GM23338 (cell line): Measurements from ENCODE around the gene CTXND2. TPM values are rescaled to one million over a fixed set of nuclear protein-coding genes. Genes with fewer than 3 reads are reported as not detected.

Experiments used
- ATAC-seq: fragments of 200-7000 bp; cut with Tn5 transposase; 3 replicates; pipeline ENCODE4 v1.9.1; 2020
- DNase-seq: peaks from one replicate; pipeline ENCODE4 v3.0.0-alpha.2; 2015; ENCODE audit warnings: low spot score
- H2AFZ ChIP-seq: fragments of 200-600 bp; sonication (generic); 2 replicates; pipeline ENCODE4 v1.8.0; 2016; ENCODE audit warnings: antibody characterized with exemption, mild to moderate bottlenecking, moderate library complexity
- H3F3A ChIP-seq: fragments of 200-600 bp; sonication (generic); replicated peaks from 2 replicates; pipeline ENCODE4 v1.8.0; 2017; ENCODE audit warnings: antibody characterized with exemption, mixed run types, low read depth
- H3K27ac ChIP-seq: fragments of 200-600 bp; sonication (generic); 2 replicates; pipeline ENCODE4 v1.6.1; 2016; ENCODE audit warnings: low read depth
- H3K27me3 ChIP-seq: fragments of 200-600 bp; sonication (generic); 2 replicates; pipeline ENCODE4 v1.8.0; 2016; ENCODE audit warnings: mild to moderate bottlenecking, mixed run types, moderate library complexity; ENCODE audit not compliant: insufficient read depth
- H3K36me3 ChIP-seq: fragments of 200-600 bp; sonication (generic); 2 replicates; pipeline ENCODE4 v1.8.0; 2016; ENCODE audit warnings: mild to moderate bottlenecking; ENCODE audit not compliant: insufficient read depth
- H3K4me1 ChIP-seq: fragments of 200-600 bp; sonication (generic); 2 replicates; pipeline ENCODE4 v1.8.0; 2016; ENCODE audit warnings: mild to moderate bottlenecking, moderate library complexity; ENCODE audit not compliant: insufficient read depth
- H3K4me2 ChIP-seq: fragments of 200-600 bp; sonication (generic); 2 replicates; pipeline ENCODE4 v1.7.1; 2017; ENCODE audit warnings: mixed run types
- H3K4me3 ChIP-seq: fragments of 200-600 bp; sonication (generic); 2 replicates; pipeline ENCODE4 v1.6.1; 2016; ENCODE audit warnings: mixed run types
- H3K79me2 ChIP-seq: fragments of 200-600 bp; sonication (generic); replicated peaks from 2 replicates; pipeline ENCODE4 v1.8.0; 2017; ENCODE audit warnings: mild to moderate bottlenecking; ENCODE audit not compliant: insufficient read depth
- H3K9me2 ChIP-seq: fragments of 200-600 bp; sonication (generic); 2 replicates; pipeline ENCODE4 v1.8.0; 2017; ENCODE audit not compliant: insufficient read depth
- H4K20me1 ChIP-seq: fragments of 200-600 bp; sonication (generic); replicated peaks from 2 replicates; pipeline ENCODE4 v1.8.0; 2017; ENCODE audit warnings: mild to moderate bottlenecking; ENCODE audit not compliant: insufficient read depth
- H3K27ac Mint-ChIP-seq: 2 replicates; pipeline ENCODE4 v1.8.0; 2020; ENCODE audit warnings: inconsistent platforms, mild to moderate bottlenecking, moderate library complexity, mixed read lengths
- H3K27me3 Mint-ChIP-seq: 3 replicates; pipeline ENCODE4 v1.8.0; 2022; ENCODE audit warnings: low read depth, mild to moderate bottlenecking, moderate library complexity, mixed read lengths, inconsistent platforms; ENCODE audit not compliant: insufficient read depth, poor library complexity
- H3K36me3 Mint-ChIP-seq: 3 replicates; pipeline ENCODE4 v1.8.0; 2021; ENCODE audit warnings: low read depth, mild to moderate bottlenecking, inconsistent platforms, moderate library complexity, mixed read lengths
- H3K4me1 Mint-ChIP-seq: 3 replicates; pipeline ENCODE4 v1.8.0; 2020; ENCODE audit warnings: mild to moderate bottlenecking, inconsistent platforms, mixed read lengths
- H3K4me3 Mint-ChIP-seq: 3 replicates; pipeline ENCODE4 v1.8.0; 2021; ENCODE audit warnings: moderate library complexity, mild to moderate bottlenecking, inconsistent platforms, mixed read lengths
- H3K9me3 Mint-ChIP-seq: 3 replicates; pipeline ENCODE4 v1.8.0; 2020; ENCODE audit warnings: moderate library complexity, mild to moderate bottlenecking, inconsistent platforms, mixed read lengths
- CREB1 ChIP-seq: fragments of 250-450 bp; sonication (Bioruptor Pico); IDR thresholded peaks from 2 replicates; pipeline ENCODE4 v1.5.0; 2020; ENCODE audit warnings: low read depth, mild to moderate bottlenecking, moderate library complexity
- EZH2 ChIP-seq: fragments of 200-600 bp; sonication (generic); IDR thresholded peaks from one replicate; pipeline ENCODE4 v1.8.0; 2017; ENCODE audit warnings: antibody characterized with exemption, mild to moderate bottlenecking, low read depth; ENCODE audit not compliant: unreplicated experiment
- EZH2phosphoT487 ChIP-seq: fragments of 200-600 bp; sonication (generic); IDR thresholded peaks from one replicate; pipeline ENCODE4 v1.8.1; 2018; ENCODE audit warnings: antibody characterized with exemption; ENCODE audit not compliant: unreplicated experiment
- NANOG ChIP-seq: IDR thresholded peaks from 2 replicates; pipeline ENCODE4 v1.6.1; 2016; ENCODE audit warnings: antibody characterized with exemption, borderline replicate concordance
- POLR2AphosphoS5 ChIP-seq: IDR thresholded peaks from 2 replicates; pipeline ENCODE4 v1.6.1; 2016; ENCODE audit warnings: antibody characterized with exemption, low read depth
- STAT1 ChIP-seq: IDR thresholded peaks from one replicate; pipeline ENCODE4 v1.6.1; 2016; ENCODE audit warnings: antibody characterized with exemption; ENCODE audit not compliant: unreplicated experiment
- polyA plus RNA-seq: library from polyadenylated mRNA; unstranded; fragments of >200 nt; fragmentation: Nextera tagmentation; extraction: Ambion mirVana; gene quantifications from 2 replicates; pipeline ENCODE4 v1.2.1, GENCODE V29; 2016
- total RNA-seq: library from RNA; depleted of rRNA; stranded (reverse); fragments of >200 nt; shearing (Covaris generic); gene quantifications from 2 replicates; pipeline ENCODE4 v1.2.3, GENCODE V29; 2014
- TF ChIP-seq, protein P1 (sequence below): fragments of 250-450 bp; sonication (Bioruptor Pico); IDR thresholded peaks from 2 replicates; pipeline ENCODE4 v1.5.0; 2020; ENCODE audit warnings: mild to moderate bottlenecking, moderate library complexity
- TF ChIP-seq, protein P2 (sequence below): IDR thresholded peaks from 2 replicates; pipeline ENCODE4 v1.6.1; 2016; ENCODE audit warnings: antibody characterized with exemption

The CTXND2 gene
- total and polyA plus RNA-seq, 2 experiments from 2014 or later, result not detected

DNA sequence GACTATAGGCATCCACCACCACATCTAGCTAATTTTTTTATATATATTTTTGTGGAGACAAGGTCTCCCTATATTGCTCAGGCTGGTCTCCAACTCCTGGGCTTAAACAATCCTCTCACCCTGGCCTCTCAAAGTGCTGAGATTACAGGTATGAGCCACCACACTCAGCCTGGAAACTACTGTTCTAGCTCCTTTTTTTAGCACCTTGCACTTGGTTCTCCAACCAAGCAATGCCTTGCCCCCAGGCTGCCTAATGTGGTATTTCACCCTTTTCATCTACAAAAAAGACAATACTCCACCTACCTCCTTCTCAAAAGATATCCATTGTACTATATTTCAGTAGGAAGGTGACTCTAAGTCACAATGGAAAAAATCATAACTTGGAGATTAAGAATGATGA is 17.3 kb upstream of the CTXND2 start (continued):
- TF ChIP-seq, protein P1, sequence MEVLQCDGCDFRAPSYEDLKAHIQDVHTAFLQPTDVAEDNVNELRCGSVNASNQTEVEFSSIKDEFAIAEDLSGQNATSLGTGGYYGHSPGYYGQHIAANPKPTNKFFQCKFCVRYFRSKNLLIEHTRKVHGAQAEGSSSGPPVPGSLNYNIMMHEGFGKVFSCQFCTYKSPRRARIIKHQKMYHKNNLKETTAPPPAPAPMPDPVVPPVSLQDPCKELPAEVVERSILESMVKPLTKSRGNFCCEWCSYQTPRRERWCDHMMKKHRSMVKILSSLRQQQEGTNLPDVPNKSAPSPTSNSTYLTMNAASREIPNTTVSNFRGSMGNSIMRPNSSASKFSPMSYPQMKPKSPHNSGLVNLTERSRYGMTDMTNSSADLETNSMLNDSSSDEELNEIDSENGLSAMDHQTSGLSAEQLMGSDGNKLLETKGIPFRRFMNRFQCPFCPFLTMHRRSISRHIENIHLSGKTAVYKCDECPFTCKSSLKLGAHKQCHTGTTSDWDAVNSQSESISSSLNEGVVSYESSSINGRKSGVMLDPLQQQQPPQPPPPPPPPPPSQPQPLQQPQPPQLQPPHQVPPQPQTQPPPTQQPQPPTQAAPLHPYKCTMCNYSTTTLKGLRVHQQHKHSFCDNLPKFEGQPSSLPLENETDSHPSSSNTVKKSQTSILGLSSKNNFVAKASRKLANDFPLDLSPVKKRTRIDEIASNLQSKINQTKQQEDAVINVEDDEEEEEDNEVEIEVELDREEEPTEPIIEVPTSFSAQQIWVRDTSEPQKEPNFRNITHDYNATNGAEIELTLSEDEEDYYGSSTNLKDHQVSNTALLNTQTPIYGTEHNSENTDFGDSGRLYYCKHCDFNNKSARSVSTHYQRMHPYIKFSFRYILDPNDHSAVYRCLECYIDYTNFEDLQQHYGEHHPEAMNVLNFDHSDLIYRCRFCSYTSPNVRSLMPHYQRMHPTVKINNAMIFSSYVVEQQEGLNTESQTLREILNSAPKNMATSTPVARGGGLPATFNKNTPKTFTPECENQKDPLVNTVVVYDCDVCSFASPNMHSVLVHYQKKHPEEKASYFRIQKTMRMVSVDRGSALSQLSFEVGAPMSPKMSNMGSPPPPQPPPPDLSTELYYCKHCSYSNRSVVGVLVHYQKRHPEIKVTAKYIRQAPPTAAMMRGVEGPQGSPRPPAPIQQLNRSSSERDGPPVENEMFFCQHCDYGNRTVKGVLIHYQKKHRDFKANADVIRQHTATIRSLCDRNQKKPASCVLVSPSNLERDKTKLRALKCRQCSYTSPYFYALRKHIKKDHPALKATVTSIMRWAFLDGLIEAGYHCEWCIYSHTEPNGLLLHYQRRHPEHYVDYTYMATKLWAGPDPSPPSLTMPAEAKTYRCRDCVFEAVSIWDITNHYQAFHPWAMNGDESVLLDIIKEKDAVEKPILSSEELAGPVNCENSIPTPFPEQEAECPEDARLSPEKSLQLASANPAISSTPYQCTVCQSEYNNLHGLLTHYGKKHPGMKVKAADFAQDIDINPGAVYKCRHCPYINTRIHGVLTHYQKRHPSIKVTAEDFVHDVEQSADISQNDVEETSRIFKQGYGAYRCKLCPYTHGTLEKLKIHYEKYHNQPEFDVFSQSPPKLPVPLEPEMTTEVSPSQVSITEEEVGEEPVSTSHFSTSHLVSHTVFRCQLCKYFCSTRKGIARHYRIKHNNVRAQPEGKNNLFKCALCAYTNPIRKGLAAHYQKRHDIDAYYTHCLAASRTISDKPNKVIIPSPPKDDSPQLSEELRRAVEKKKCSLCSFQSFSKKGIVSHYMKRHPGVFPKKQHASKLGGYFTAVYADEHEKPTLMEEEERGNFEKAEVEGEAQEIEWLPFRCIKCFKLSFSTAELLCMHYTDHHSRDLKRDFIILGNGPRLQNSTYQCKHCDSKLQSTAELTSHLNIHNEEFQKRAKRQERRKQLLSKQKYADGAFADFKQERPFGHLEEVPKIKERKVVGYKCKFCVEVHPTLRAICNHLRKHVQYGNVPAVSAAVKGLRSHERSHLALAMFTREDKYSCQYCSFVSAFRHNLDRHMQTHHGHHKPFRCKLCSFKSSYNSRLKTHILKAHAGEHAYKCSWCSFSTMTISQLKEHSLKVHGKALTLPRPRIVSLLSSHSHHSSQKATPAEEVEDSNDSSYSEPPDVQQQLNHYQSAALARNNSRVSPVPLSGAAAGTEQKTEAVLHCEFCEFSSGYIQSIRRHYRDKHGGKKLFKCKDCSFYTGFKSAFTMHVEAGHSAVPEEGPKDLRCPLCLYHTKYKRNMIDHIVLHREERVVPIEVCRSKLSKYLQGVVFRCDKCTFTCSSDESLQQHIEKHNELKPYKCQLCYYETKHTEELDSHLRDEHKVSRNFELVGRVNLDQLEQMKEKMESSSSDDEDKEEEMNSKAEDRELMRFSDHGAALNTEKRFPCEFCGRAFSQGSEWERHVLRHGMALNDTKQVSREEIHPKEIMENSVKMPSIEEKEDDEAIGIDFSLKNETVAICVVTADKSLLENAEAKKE (CRISPR knock-in tag), result no peak
- no peak for TF ChIP-seq STAT1
- TF ChIP-seq EZH2, result no peak
- no peak for TF ChIP-seq NANOG
- TF ChIP-seq CREB1 (CRISPR knock-in tag), result no peak
- TF ChIP-seq EZH2phosphoT487, result no peak
- no peak for TF ChIP-seq POLR2AphosphoS5
- TF ChIP-seq, protein P2, sequence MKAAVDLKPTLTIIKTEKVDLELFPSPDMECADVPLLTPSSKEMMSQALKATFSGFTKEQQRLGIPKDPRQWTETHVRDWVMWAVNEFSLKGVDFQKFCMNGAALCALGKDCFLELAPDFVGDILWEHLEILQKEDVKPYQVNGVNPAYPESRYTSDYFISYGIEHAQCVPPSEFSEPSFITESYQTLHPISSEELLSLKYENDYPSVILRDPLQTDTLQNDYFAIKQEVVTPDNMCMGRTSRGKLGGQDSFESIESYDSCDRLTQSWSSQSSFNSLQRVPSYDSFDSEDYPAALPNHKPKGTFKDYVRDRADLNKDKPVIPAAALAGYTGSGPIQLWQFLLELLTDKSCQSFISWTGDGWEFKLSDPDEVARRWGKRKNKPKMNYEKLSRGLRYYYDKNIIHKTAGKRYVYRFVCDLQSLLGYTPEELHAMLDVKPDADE, result no peak

DNA sequence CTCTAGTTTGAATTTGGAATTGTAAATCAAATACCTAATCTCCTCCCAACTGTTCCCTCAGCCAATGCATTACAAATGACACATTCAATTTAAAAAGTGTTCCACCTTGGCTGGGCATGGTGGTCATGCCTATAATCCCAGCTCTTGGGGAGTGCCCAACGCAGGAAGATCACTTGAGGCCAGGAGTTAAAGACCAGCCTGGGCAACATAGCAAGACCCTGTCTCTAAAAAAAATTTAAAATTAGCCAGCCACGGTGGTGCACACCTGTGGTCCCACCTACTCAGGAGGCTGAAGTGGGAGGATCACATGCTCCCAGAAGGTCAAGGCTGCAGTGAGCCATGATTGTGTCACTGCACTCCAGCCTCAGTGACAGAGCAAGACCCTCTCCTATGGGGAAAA is 14.4 kb upstream of the CTXND2 start:
- no peak overlapping the region for H3K27ac ChIP-seq
- H3K36me3 ChIP-seq, result no peaks in the 10 kb centered on the region
- 0 out of 2 replicates have a peak, but pooled peaks cover 6% of the 10 kb centered on the region for H4K20me1 ChIP-seq
- H3K4me2 ChIP-seq, result no peak overlapping the region
- Mint-ChIP-seq H3K36me3 (peaks cover 19% of the 10 kb centered on the region; the same call in 2 of the 3 replicates), H3K9me3 (no peaks in the 10 kb centered on the region), H3K4me3 (no peak overlapping the region), H3K4me1 (peaks cover 15% of the 10 kb centered on the region; the same call in 2 of the 3 replicates), H3K27me3 (no peaks in the 10 kb centered on the region), H3K27ac (no peak overlapping the region)
- H3K4me3 ChIP-seq, result no peak overlapping the region
- H3F3A ChIP-seq, result no peaks in the 10 kb centered on the region; the same call in 1 of the 2 replicates
- H2AFZ ChIP-seq, result no peak overlapping the region
- no peaks in the 10 kb centered on the region for H3K27me3 ChIP-seq
- H3K4me1 ChIP-seq, result no peaks in the 10 kb centered on the region
- peaks cover 81% of the 10 kb centered on the region for H3K79me2 ChIP-seq
- no peak for ATAC-seq
- H3K9me2 ChIP-seq, result no peaks in the 10 kb centered on the region
- no peak for DNase-seq
- no peak for TF ChIP-seq EZH2
- TF ChIP-seq, protein P1 (CRISPR knock-in tag), result no peak
